Measurements from ENCODE around the gene EWSR1. TPM values are rescaled to one million over a fixed set of nuclear protein-coding genes. Genes with fewer than 3 reads are reported as not detected.

The EWSR1 gene
- total and polyA plus RNA-seq, 8 donors, result 125 to 352 (median 335) TPM

DNA sequence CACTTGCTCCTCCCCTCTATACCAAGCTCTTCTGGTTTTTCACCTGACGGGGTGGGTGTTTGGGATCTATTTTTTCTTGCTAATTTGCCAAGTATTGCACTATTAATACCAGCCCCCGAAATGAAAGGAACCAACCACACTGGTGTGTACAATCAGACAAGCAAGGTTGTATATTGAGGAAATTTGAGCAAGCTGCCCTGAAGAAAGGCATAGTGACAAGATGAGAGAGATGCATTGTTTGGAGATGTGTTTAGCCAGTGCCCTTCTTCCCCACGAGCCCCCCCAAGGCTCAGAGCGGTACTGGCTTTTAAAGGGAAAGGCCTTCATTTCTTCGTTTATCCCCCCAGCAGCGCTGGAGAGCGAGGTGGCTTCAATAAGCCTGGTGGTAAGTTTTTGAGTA is 23.1 kb downstream of the EWSR1 start:
- H3K27ac ChIP-seq, result no peak overlapping the region
- TF ChIP-seq, protein P1, sequence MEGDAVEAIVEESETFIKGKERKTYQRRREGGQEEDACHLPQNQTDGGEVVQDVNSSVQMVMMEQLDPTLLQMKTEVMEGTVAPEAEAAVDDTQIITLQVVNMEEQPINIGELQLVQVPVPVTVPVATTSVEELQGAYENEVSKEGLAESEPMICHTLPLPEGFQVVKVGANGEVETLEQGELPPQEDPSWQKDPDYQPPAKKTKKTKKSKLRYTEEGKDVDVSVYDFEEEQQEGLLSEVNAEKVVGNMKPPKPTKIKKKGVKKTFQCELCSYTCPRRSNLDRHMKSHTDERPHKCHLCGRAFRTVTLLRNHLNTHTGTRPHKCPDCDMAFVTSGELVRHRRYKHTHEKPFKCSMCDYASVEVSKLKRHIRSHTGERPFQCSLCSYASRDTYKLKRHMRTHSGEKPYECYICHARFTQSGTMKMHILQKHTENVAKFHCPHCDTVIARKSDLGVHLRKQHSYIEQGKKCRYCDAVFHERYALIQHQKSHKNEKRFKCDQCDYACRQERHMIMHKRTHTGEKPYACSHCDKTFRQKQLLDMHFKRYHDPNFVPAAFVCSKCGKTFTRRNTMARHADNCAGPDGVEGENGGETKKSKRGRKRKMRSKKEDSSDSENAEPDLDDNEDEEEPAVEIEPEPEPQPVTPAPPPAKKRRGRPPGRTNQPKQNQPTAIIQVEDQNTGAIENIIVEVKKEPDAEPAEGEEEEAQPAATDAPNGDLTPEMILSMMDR (IDR thresholded peaks at IDR 0.05), result no peak
- ATAC-seq (no peak), DNase-seq (no peak)
- H3K36me3 ChIP-seq, result peaks cover 0 to 100% of the 10 kb centered on the region in 2 donors
- intact Hi-C loops (cut with DNase I), result no loop called here
- no peaks in the 10 kb centered on the region for H3K9me3 ChIP-seq
- H3K4me1 ChIP-seq, result no peaks in the 10 kb centered on the region
- H3K4me3 ChIP-seq, result no peak overlapping the region
- no peaks in the 10 kb centered on the region for H3K27me3 ChIP-seq

DNA sequence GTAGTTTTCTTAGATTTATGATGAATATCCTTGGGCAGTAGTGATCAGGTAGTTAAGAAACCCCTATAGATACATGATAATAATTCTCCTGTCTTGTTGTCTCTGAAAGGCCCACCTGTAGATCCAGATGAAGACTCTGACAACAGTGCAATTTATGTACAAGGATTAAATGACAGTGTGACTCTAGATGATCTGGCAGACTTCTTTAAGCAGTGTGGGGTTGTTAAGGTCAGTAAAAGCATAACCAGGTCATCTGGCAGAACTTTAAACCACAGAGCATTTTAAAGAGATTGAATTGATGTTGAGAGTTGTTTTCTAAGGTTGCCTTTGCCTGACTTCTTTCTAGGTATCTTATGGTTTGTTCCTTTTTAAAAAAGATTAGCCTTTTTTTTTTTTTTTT is 24.3 kb downstream of the EWSR1 start:
- Histone ChIP-seq H3K27me3 (no peaks in the 10 kb centered on the region), H3K27ac (no peak overlapping the region), H3K4me3 (no peak overlapping the region), H3K4me1 (no peaks in the 10 kb centered on the region), H3K9me3 (no peaks in the 10 kb centered on the region), H3K36me3 (peaks cover 7 to 100% of the 10 kb centered on the region in 2 donors)
- TF ChIP-seq, protein P1 (IDR thresholded peaks at IDR 0.05), result no peak
- no peak for DNase-seq
- intact Hi-C loops (cut with DNase I), result no loop called here
- ATAC-seq, result no peak

DNA sequence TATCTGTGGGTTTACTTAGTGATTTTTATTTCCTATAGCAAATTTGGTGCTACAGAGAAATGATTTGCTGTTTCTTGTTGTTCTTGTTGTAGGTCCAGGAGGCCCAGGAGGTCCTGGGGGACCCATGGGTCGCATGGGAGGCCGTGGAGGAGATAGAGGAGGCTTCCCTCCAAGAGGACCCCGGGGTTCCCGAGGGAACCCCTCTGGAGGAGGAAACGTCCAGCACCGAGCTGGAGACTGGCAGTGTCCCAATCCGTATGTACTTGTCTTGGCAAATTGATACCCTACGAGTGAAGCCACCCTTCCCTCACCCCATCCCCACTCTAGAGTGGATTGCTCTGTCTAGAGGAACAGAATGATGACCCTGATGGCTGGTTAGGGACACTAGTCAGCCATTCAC is 30.6 kb downstream of the EWSR1 start:
- no peak overlapping the region for H3K4me3 ChIP-seq
- TF ChIP-seq, protein P1 (IDR thresholded peaks at IDR 0.05), result no peak
- peaks cover 20 to 86% of the 10 kb centered on the region in 2 donors for H3K36me3 ChIP-seq
- no peaks in the 10 kb centered on the region for H3K27me3 ChIP-seq
- no peaks in the 10 kb centered on the region for H3K9me3 ChIP-seq
- H3K4me1 ChIP-seq, result peaks cover 8 to 9% of the 10 kb centered on the region in 2 donors
- intact Hi-C loops (cut with DNase I), result no loop called here
- no peak for ATAC-seq
- H3K27ac ChIP-seq, result no peak overlapping the region
- DNase-seq, result no peak

DNA sequence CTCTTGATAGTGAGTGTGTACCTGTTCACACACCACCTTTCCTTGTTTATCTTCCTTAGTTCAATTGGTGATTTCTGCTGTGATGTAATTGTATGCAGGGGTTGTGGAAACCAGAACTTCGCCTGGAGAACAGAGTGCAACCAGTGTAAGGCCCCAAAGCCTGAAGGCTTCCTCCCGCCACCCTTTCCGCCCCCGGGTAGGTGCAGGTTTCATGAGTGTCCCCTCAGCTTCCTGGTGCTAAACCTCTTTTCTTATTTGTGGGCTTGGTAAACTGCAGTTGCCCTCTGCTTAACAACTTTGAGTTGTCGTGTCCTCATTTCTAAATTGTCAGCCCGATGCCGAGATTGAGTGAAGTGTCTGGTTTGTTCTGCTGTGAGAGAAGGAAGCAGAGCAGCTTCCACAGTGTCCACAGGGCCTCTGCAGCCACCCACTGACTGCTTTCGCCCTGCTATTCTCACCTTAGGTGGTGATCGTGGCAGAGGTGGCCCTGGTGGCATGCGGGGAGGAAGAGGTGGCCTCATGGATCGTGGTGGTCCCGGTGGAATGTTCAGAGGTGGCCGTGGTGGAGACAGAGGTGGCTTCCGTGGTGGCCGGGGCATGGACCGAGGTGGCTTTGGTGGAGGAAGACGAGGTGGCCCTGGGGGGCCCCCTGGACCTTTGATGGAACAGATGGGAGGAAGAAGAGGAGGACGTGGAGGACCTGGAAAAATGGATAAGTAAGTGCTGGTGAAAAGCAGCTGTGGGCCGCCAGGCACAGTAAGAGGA is 31.2 kb downstream of the EWSR1 start:
- intact Hi-C loops (cut with DNase I), result no loop called here
- DNase-seq (no peak), ATAC-seq (no peak)
- Histone ChIP-seq H3K4me1 (peaks cover 8 to 9% of the 10 kb centered on the region in 2 donors), H3K9me3 (no peaks in the 10 kb centered on the region), H3K4me3 (no peak overlapping the region), H3K27me3 (no peaks in the 10 kb centered on the region), H3K36me3 (peaks cover 20 to 79% of the 10 kb centered on the region in 2 donors), H3K27ac (no peak overlapping the region)
- TF ChIP-seq, protein P1 (IDR thresholded peaks at IDR 0.05), result no peak

DNA sequence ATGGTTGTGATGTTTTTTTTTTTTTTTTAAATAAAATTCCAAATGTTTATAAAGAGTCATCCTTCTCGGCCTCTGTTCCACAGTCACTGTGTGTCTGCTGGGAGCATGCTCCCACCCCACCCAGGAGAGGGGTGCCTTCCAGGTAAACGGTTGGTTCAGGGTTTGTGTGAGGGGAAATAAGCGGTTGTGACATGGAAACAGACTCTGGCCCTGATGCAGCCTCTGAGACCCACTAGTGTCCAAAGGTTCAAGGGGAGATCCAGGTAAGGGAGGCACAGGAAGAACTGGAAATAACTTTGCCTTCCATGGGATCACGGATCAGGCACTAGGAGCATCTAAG is 32.4 kb downstream of the EWSR1 start:
- no peak overlapping the region for H3K27ac ChIP-seq
- no peaks in the 10 kb centered on the region for H3K9me3 ChIP-seq
- H3K27me3 ChIP-seq, result peaks cover 0 to 6% of the 10 kb centered on the region in 2 donors
- peaks cover 8 to 9% of the 10 kb centered on the region in 2 donors for H3K4me1 ChIP-seq
- TF ChIP-seq, protein P1 (IDR thresholded peaks at IDR 0.05), result no peak
- DNase-seq (no peak), ATAC-seq (no peak)
- H3K36me3 ChIP-seq, result peaks cover 20 to 68% of the 10 kb centered on the region in 2 donors
- H3K4me3 ChIP-seq, result no peak overlapping the region
- intact Hi-C loops (cut with DNase I), result no loop called here
